Activated naive CD4-positive, alpha-beta T cell treated with anti-CD3 and anti-CD28 coated beads for 36 hours (primary cell): ENCODE results near the gene PLVAP. TPM values are rescaled to one million over a fixed set of nuclear protein-coding genes. Genes with fewer than 3 reads are reported as not detected.
"Not testable (repeated sequence)": the region's sequence is repeated elsewhere in the genome, so short reads cannot be mapped to it uniquely, and the experiment has no call there.

Experiments
- CTCF ChIA-PET: fragments of 350-600 bp; sonication (Branson Sonifier 250); formaldehyde crosslinking; loops from one replicate; lab custom pipeline; 2021; ENCODE audit warnings: antibody characterized with exemption; lab: Charles Lee
- DNase-seq: peaks from one replicate; pipeline ENCODE4 v3.0.0-alpha.2; 2020
- H3K27ac Mint-ChIP-seq: one replicate; pipeline ENCODE4 v1.8.0; 2021; ENCODE audit warnings: mild to moderate bottlenecking, mixed read lengths
- H3K27me3 Mint-ChIP-seq: one replicate; pipeline ENCODE4 v1.8.0; 2021; ENCODE audit warnings: low read depth, mixed read lengths
- H3K36me3 Mint-ChIP-seq: one replicate; pipeline ENCODE4 v1.8.0; 2021; ENCODE audit warnings: low read depth, mixed read lengths
- H3K4me1 Mint-ChIP-seq: one replicate; pipeline ENCODE4 v1.8.0; 2021; ENCODE audit warnings: low read depth, mixed read lengths
- H3K4me3 Mint-ChIP-seq: one replicate; pipeline ENCODE4 v1.8.0; 2021; ENCODE audit warnings: mild to moderate bottlenecking, moderate library complexity, mixed read lengths
- H3K9me3 Mint-ChIP-seq: one replicate; pipeline ENCODE4 v1.8.0; 2021; ENCODE audit warnings: mixed read lengths
- intact Hi-C: fragments of 100-400 bp; cut with micrococcal nuclease; formaldehyde crosslinking; loops from one replicate; pipeline ENCODE4 v1.15.1; 2023
- total RNA-seq, 2 experiments: library from RNA; stranded (reverse); gene quantifications; one replicate each; pipeline ENCODE4 v1.2.3, GENCODE V29; 2021

The PLVAP gene
- total RNA-seq, 2 experiments from 2014 or later = not detected

GRCh38 chr19:17378271-17378670 lies 1.1 kb upstream of the PLVAP start:
- intact Hi-C loops = no loop called here
- Mint-ChIP-seq H3K27ac (no peak overlapping the region), H3K4me3 (no peak overlapping the region), H3K4me1 (peaks cover 8% of the 10 kb centered on the region), H3K36me3 (no peaks in the 10 kb centered on the region), H3K9me3 (peaks cover 7% of the 10 kb centered on the region), H3K27me3 (peaks cover 8% of the 10 kb centered on the region)
- CTCF ChIA-PET = interaction anchor here (0.5 kb wide), 1 partner anchor 472 kb away, joined by 4 read pairs; no protein-coding TSS in a partner anchor
- no peak for DNase-seq

DNA sequence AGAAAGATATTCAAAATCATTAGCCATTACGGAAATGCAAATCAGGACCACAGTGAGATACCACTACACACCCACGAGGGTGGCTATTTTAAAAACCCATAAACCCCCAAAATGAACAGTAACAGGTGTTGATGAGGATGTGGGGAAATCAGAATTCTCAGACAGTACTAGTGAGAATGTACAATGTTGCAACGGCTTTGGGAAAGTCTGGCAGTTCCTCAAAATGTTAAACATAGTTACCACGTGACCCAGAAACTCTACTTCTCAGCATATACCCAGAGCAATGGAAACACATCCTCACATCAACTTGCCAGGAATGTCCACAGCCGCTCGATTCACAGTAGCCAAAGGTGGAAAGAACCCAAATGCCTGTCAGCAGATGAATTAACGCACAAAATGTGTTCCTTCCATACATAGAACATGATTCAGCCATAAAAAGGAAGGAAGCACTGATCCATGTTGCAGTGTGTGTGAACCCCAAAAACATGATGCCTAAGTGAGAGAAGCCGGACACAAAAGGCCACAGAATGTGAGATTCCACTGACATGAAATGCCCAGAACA lies 7.0 kb downstream of the PLVAP start:
- CTCF ChIA-PET = no interaction called here
- H3K27me3 Mint-ChIP-seq = peaks cover 7% of the 10 kb centered on the region
- DNase-seq = no peak
- H3K4me1 Mint-ChIP-seq = peaks cover 6% of the 10 kb centered on the region
- H3K4me3 Mint-ChIP-seq = no peak overlapping the region
- no peaks in the 10 kb centered on the region for H3K9me3 Mint-ChIP-seq
- no peaks in the 10 kb centered on the region for H3K36me3 Mint-ChIP-seq
- no peak overlapping the region for H3K27ac Mint-ChIP-seq
- intact Hi-C loops = no loop called here

- Mint-ChIP-seq H3K27ac (no peak overlapping the region), H3K27me3 (peaks cover 4% of the 10 kb centered on the region), H3K4me3 (no peak overlapping the region), H3K9me3 (no peaks in the 10 kb centered on the region), H3K36me3 (no peaks in the 10 kb centered on the region), H3K4me1 (peaks cover 4% of the 10 kb centered on the region)
- no peak for DNase-seq
- CTCF ChIA-PET = interaction anchor here (0.6 to 1.4 kb wide), 4 partner anchors 18 to 96 kb away, joined by 3 to 4 read pairs (median 3); no protein-coding TSS in a partner anchor
- intact Hi-C loops = no loop called here
Measured at GRCh38 chr19:17365361-17365760, 11.8 kb downstream of the PLVAP start.

- H3K36me3 Mint-ChIP-seq, H3K27me3 Mint-ChIP-seq, DNase-seq, intact Hi-C loops, H3K9me3 Mint-ChIP-seq, H3K27ac Mint-ChIP-seq, H3K4me3 Mint-ChIP-seq, H3K4me1 Mint-ChIP-seq: not testable (repeated sequence)
- CTCF ChIA-PET = interaction anchor here (1.0 kb wide), 1 partner anchor 22 kb away, joined by 4 read pairs; no protein-coding TSS in a partner anchor
Measured at GRCh38 chr19:17363852-17364605, 13.1 kb downstream of the PLVAP start.

DNA sequence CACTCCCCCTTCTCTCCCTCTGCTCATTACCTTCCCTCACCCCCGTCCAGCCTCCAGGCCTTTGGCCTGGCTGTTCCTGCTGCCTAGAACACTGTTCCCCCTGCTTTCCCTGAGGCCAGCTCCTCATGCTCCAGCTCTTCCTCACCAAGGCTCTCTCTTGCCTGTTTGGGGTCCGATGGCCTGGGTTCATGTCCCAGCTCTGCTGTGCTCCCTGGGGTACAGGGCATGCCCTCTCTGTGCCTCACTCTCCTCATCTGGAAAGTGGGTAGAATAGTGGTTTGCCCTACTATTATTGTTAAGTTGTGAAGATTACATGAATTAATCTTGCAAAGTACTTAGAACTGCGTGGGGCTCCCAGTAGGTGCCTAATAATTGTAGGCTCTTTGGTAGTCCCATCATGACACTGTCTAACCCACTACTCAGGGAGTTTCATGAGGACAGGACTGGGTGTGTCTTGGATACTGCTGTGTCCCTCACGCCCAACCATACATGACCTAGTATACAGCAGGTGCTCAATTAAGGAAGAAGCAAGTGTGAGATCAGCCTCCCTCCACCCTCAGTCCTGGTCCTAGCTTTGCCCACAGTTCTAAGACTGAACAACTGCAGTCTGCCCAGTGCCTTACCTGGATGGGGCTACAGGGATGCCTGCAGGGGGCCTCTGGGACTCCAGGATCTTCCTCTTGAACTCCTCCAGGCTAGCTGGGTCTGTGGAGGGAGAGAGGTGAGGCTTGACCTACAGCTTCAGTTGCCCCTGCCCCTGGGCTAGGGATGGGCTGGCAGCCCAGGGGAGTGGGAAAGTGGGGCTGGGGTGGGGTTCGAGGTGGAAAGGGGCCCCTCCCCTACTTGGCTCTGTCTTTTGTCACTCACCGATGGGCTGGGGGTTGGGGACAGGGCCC lies 17.0 kb downstream of the PLVAP start:
- no peaks in the 10 kb centered on the region for H3K4me1 Mint-ChIP-seq
- no peaks in the 10 kb centered on the region for H3K27me3 Mint-ChIP-seq
- CTCF ChIA-PET = interaction anchor here (1.1 kb wide), 1 partner anchor 26 kb away, joined by 3 read pairs; no protein-coding TSS in a partner anchor
- intact Hi-C loops = no loop called here
- H3K9me3 Mint-ChIP-seq = no peaks in the 10 kb centered on the region
- no peaks in the 10 kb centered on the region for H3K36me3 Mint-ChIP-seq
- DNase-seq = no peak
- H3K4me3 Mint-ChIP-seq = no peak overlapping the region
- H3K27ac Mint-ChIP-seq = no peak overlapping the region

DNA sequence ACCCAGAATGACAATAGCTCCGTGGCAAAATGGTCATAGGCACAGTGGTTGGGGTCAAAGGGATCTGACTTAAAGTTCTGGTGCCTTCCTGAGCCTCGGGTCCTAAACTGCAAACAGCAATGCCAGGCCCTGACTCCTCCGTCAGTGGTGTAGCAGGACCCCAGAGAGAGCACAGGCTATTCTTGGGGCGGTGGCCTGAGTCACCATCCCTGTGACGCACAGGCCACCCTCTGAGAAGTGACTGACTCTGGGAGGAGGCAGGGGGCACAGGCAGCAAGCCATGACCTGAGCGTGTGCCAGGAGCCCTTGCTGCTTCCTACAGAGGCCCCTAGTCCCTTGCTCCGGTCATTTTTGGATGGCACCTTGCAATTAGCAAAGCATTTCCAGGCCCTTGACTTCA lies 18.7 kb downstream of the PLVAP start:
- Mint-ChIP-seq H3K9me3 (no peaks in the 10 kb centered on the region), H3K27ac (no peak overlapping the region), H3K36me3 (no peaks in the 10 kb centered on the region), H3K4me3 (no peak overlapping the region), H3K27me3 (no peaks in the 10 kb centered on the region), H3K4me1 (no peaks in the 10 kb centered on the region)
- CTCF ChIA-PET = interaction anchor here (0.7 kb wide), 1 partner anchor 155 kb away, joined by 3 read pairs; no protein-coding TSS in a partner anchor
- no peak for DNase-seq
- intact Hi-C loops = no loop called here

- Mint-ChIP-seq H3K27ac (no peak overlapping the region), H3K9me3 (no peaks in the 10 kb centered on the region), H3K4me1 (no peaks in the 10 kb centered on the region), H3K4me3 (no peak overlapping the region), H3K27me3 (no peaks in the 10 kb centered on the region), H3K36me3 (no peaks in the 10 kb centered on the region)
- intact Hi-C loops = no loop called here
- no peak for DNase-seq
- CTCF ChIA-PET = no interaction called here
Measured at GRCh38 chr19:17357724-17358123, 19.4 kb downstream of the PLVAP start.

DNA sequence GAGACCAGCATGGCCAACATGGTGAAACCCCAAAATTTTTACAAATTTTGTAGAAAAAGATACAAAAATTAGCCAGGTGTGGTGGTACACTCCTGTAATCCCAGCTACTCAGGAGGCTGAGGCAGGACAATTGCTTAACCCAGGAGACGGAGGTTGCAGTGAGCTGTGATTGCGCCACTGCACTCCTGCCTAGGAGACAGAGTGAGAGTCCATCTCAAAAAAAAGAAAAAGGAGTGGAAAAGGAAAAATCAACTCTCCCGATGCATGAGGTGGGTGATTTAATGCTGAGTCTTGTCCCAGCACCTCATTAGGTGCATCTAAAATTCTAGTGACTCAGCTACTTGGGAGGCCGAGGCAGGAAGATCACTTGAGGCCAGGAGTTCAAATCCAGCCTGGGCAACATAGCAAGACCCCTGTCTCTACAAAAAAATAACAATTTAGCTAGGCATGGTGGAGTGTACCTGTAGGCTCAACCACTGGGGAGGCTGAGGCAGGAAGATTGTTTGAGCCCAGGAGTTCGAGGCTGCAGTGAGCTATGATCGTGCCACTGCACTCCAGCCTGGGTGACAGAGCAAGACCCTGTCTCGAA lies 20.0 kb downstream of the PLVAP start:
- Mint-ChIP-seq H3K4me1 (no peaks in the 10 kb centered on the region), H3K36me3 (no peaks in the 10 kb centered on the region), H3K4me3 (no peak overlapping the region), H3K27ac (no peak overlapping the region), H3K27me3 (no peaks in the 10 kb centered on the region), H3K9me3 (no peaks in the 10 kb centered on the region)
- intact Hi-C loops = no loop called here
- DNase-seq = no peak
- CTCF ChIA-PET = interaction anchor here (0.6 to 1.4 kb wide), 2 partner anchors 10 to 12 kb away, joined by 3 to 4 read pairs; no protein-coding TSS in a partner anchor

DNA sequence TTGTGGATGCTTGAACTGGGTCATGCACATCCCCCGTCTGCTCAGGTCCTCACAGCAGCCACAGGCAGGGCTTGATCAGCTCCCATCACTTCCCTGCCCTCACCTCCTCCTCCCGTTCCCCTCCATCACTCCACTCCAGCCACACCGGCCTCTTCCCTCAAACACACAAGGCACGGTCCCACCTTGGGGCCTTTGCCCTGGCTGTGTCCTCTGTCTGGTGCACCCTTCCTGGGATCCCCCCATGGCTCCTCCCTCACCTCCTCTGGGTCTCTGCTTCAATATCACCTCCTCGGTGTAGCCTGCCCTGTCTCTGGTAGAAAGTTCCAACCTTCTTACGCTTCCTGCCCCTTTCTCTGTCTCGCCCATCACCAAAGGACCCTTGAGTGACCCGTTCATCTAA lies 23.8 kb downstream of the PLVAP start:
- CTCF ChIA-PET = no interaction called here
- Mint-ChIP-seq H3K27ac (no peak overlapping the region), H3K36me3 (no peaks in the 10 kb centered on the region), H3K4me3 (no peak overlapping the region), H3K4me1 (no peaks in the 10 kb centered on the region), H3K9me3 (no peaks in the 10 kb centered on the region), H3K27me3 (peaks cover 10% of the 10 kb centered on the region)
- intact Hi-C loops = no loop called here
- no peak for DNase-seq

DNA sequence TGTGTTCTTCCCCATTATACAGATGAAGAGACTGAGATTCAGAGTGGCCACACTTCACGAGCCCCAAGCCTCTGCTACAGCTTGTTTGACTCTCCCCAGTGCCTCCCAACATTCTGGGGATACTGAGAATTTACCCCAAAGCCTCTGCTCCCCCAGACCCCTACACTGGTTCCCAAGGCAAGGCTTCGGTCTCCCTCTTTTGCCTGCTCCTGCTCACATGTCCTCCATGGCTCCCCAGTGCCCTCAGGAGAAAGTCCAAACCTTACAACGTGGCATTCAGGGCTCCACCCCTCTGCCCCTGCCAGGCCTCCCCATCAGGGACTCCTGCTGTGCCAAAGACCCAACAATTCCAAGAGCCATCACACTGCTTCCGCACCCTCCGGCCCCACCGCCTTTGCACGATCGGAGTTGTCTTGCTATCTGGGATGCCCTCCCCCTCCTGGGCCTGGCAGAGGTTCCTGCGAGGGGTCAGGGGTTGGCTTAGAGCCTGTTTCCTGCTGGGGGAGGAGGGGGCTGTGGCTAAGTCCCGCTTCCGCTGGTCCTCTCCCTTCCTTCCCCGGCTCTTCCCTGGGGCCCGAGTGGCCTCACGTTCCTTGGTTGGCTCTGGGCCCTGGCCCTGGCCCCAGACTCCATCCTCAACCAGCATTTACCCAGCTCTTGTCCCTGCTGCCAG lies 24.4 kb downstream of the PLVAP start:
- Mint-ChIP-seq H3K27me3 (peaks cover 12% of the 10 kb centered on the region), H3K36me3 (no peaks in the 10 kb centered on the region), H3K4me3 (no peak overlapping the region), H3K9me3 (no peaks in the 10 kb centered on the region), H3K27ac (no peak overlapping the region), H3K4me1 (no peaks in the 10 kb centered on the region)
- CTCF ChIA-PET = no interaction called here
- intact Hi-C loops = no loop called here
- no peak for DNase-seq

GRCh38 chr19:17351815-17352435 lies 25.2 kb downstream of the PLVAP start:
- intact Hi-C loops = no loop called here
- H3K9me3 Mint-ChIP-seq = no peaks in the 10 kb centered on the region
- CTCF ChIA-PET = no interaction called here
- no peak overlapping the region for H3K27ac Mint-ChIP-seq
- no peaks in the 10 kb centered on the region for H3K36me3 Mint-ChIP-seq
- no peak for DNase-seq
- H3K4me3 Mint-ChIP-seq = no peak overlapping the region
- peaks cover 13% of the 10 kb centered on the region for H3K27me3 Mint-ChIP-seq
- no peaks in the 10 kb centered on the region for H3K4me1 Mint-ChIP-seq
